Tracheal epithelial cell (primary cell): ENCODE measurements around the gene CPB2. TPM values are rescaled to one million over a fixed set of nuclear protein-coding genes. Genes with fewer than 3 reads are reported as not detected.

Experiments
- total RNA-seq: library from RNA; depleted of rRNA; stranded (reverse); fragments of >200 nt; gene quantifications from 2 replicates; pipeline ENCODE4 v1.2.1, GENCODE V29; 2014

Gene CPB2
- total RNA-seq, result under 0.01 TPM in 1 of 2 replicates, not detected in the other

GRCh38 chr13:46104868-46105267, at the start of gene CPB2:
Gene CPB2 (minus strand): TSS chr13:46105033. CDS start chr13:46105009, 24 bp downstream.

GRCh38 chr13:46052319-46053161, 52.3 kb downstream of the CPB2 start, which contains the start of gene ZC3H13:
Gene ZC3H13 (minus strand): TSS chr13:46052746. CDS start chr13:46045507, 7,239 bp downstream.

Other genes starting within 250 kb of the CPB2 start
- gene ZC3H13, start 52.3 kb downstream of the CPB2 start, total RNA-seq, result 8.1 and 8.9 TPM in 2 replicates
- 0.64 and 13.7 TPM in 2 replicates for gene LCP1, start 77.1 kb upstream of the CPB2 start, total RNA-seq
- not detected in 2 replicates for gene LRRC63, start 106.9 kb upstream of the CPB2 start, total RNA-seq